ENCODE data around the gene UACA.
"Not testable (repeated sequence)": the region's sequence is repeated elsewhere in the genome, so short reads cannot be mapped to it uniquely, and the experiment has no call there.

The UACA gene

GRCh38 chr15:70618929-70619328, 144.4 kb downstream of the UACA start:
- Histone ChIP-seq H3K27me3 (replicated peaks in 2 of 5; ENCODE audit: control insufficient read depth in 4 of 5, insufficient read depth in 5 of 5, low read length in 4 of 5) (no peaks in the 10 kb centered on the region), H3K27ac (ENCODE audit: insufficient read depth in 1 of 2, low read depth in 1 of 2, low read length in 2 of 2, poor library complexity in 1 of 2, severe bottlenecking in 2 of 2) (no peak overlapping the region), H3K36me3 (ENCODE audit: control insufficient read depth in 4 of 4, insufficient read depth in 4 of 4, low read length in 3 of 4) (no peaks in the 10 kb centered on the region), H3K4me1 (ENCODE audit: control extremely low read depth in 1 of 4, control insufficient read depth in 4 of 4, insufficient read depth in 4 of 4, low read length in 3 of 4) (peaks cover 0 to 9% (median 0%) of the 10 kb centered on the region in 4 experiments), H3K9me3 (ENCODE audit: control extremely low read depth in 1 of 5, control insufficient read depth in 4 of 5, insufficient read depth in 2 of 5, low read depth in 1 of 5, low read length in 4 of 5) (peaks cover 0 to 16% (median 0%) of the 10 kb centered on the region in 5 experiments), H3K4me3 (ENCODE audit: control insufficient read depth in 1 of 7, extremely low read depth in 1 of 7, insufficient read depth in 4 of 7, low read depth in 2 of 7, low read length in 6 of 7) (no peak overlapping the region)
- no CpG with 5 or more reads among the region's 3 CpGs for WGBS (ENCODE audit: insufficient coverage)
- DNase-seq: peak in 2 of 3 donors; percentile 24 to 51
- ChIA-PET CTCF (no interaction called here), POLR2A (no interaction called here)

DNA sequence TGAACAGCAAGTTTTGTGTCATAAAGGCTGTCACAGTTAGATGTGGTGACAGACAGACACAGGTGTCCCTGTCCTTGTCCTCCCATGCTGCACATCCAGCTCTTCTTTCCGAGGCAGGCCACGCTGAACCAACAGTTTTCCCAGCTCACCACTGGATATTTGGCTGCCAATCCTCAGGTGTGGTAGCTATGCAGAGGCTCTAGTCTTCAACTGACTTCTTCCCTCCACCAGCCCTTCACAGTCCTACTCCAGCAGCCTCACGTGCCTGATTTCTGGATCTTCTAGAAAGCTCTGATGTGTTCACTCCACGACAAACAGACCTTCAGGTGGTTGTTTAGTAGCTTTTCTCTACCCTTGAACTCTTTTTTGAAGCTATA, 145.5 kb downstream of the UACA start:
- no peak overlapping the region for H3K27ac ChIP-seq (ENCODE audit: insufficient read depth in 1 of 2, low read depth in 1 of 2, low read length in 2 of 2, poor library complexity in 1 of 2, severe bottlenecking in 2 of 2)
- ChIA-PET POLR2A (no interaction called here), CTCF (interaction anchor here (0.5 kb wide), 1 partner anchor 525 kb away, joined by 4 read pairs; no protein-coding TSS in a partner anchor)
- 97% methylated on average over 4 of the region's 4 CpGs for WGBS (ENCODE audit: insufficient coverage)
- peaks cover 0 to 9% (median 0%) of the 10 kb centered on the region in 4 experiments for H3K4me1 ChIP-seq (ENCODE audit: control extremely low read depth in 1 of 4, control insufficient read depth in 4 of 4, insufficient read depth in 4 of 4, low read length in 3 of 4)
- DNase-seq: peak in 1 of 3 donors; percentile 24
- H3K27me3 ChIP-seq (replicated peaks in 2 of 5; ENCODE audit: control insufficient read depth in 4 of 5, insufficient read depth in 5 of 5, low read length in 4 of 5): no peaks in the 10 kb centered on the region
- no peak overlapping the region for H3K4me3 ChIP-seq (ENCODE audit: control insufficient read depth in 1 of 7, extremely low read depth in 1 of 7, insufficient read depth in 4 of 7, low read depth in 2 of 7, low read length in 6 of 7)
- peaks cover 0 to 12% (median 0%) of the 10 kb centered on the region in 5 experiments for H3K9me3 ChIP-seq (ENCODE audit: control extremely low read depth in 1 of 5, control insufficient read depth in 4 of 5, insufficient read depth in 2 of 5, low read depth in 1 of 5, low read length in 4 of 5)
- H3K36me3 ChIP-seq (ENCODE audit: control insufficient read depth in 4 of 4, insufficient read depth in 4 of 4, low read length in 3 of 4): no peaks in the 10 kb centered on the region

DNA sequence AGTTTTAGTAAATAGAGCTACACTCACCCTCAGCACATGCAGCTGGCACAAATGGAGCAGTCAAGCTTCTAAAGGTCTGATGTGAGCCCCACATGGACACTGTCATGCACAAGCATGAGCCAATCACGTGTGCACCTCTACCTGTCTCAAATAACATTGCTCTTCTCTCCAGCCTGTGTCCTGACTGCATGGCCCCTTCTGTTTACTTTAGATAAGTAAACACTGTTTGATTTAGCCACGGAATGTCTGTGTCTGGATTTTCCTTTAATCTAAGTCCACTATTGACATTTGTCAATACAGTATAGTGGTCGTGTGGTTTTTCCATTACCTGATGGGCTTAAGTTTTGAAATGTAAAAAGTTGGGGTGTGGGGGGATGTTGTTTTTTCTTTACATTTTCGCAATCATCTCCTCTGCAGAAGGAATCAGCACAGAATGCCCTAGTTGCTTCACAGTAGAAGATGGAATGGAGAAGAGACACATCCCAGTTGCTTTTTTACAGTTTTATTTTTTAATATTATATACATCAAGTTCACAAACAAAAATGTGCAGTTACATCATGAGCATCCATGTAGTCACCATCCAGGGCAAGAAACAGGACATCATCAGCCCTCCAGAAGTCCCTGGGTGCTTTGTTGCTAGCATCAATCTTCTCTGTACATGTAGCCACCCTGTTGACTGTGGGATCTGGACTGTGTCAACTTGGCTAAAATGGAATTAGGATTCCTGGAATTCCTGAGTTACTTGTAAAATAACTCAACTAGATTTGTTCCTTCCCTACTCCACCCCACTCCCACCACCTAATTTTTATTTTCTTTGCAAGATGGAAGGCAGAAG, 146.1 kb downstream of the UACA start:
- DNase-seq: no peak
- H3K27ac ChIP-seq (ENCODE audit: insufficient read depth in 1 of 2, low read depth in 1 of 2, low read length in 2 of 2, poor library complexity in 1 of 2, severe bottlenecking in 2 of 2): no peak overlapping the region
- no peak overlapping the region for H3K4me3 ChIP-seq (ENCODE audit: control insufficient read depth in 1 of 7, extremely low read depth in 1 of 7, insufficient read depth in 4 of 7, low read depth in 2 of 7, low read length in 6 of 7)
- H3K9me3 ChIP-seq (ENCODE audit: control extremely low read depth in 1 of 5, control insufficient read depth in 4 of 5, insufficient read depth in 2 of 5, low read depth in 1 of 5, low read length in 4 of 5): peaks cover 0 to 7% (median 0%) of the 10 kb centered on the region in 5 experiments
- 88% methylated on average over 1 of the region's 4 CpGs for WGBS (ENCODE audit: insufficient coverage)
- H3K36me3 ChIP-seq (ENCODE audit: control insufficient read depth in 4 of 4, insufficient read depth in 4 of 4, low read length in 3 of 4): no peaks in the 10 kb centered on the region
- POLR2A ChIA-PET: no interaction called here
- no peaks in the 10 kb centered on the region for H3K27me3 ChIP-seq (replicated peaks in 2 of 5; ENCODE audit: control insufficient read depth in 4 of 5, insufficient read depth in 5 of 5, low read length in 4 of 5)
- CTCF ChIA-PET: no interaction called here
- H3K4me1 ChIP-seq (ENCODE audit: control extremely low read depth in 1 of 4, control insufficient read depth in 4 of 4, insufficient read depth in 4 of 4, low read length in 3 of 4): peaks cover 0 to 9% (median 0%) of the 10 kb centered on the region in 4 experiments

GRCh38 chr15:70616311-70616756, 147.0 kb downstream of the UACA start:
- H3K9me3 ChIP-seq (ENCODE audit: control extremely low read depth in 1 of 5, control insufficient read depth in 4 of 5, insufficient read depth in 2 of 5, low read depth in 1 of 5, low read length in 4 of 5); H3K36me3 ChIP-seq (ENCODE audit: control insufficient read depth in 4 of 4, insufficient read depth in 4 of 4, low read length in 3 of 4); H3K27ac ChIP-seq (ENCODE audit: insufficient read depth in 1 of 2, low read depth in 1 of 2, low read length in 2 of 2, poor library complexity in 1 of 2, severe bottlenecking in 2 of 2); H3K4me1 ChIP-seq (ENCODE audit: control extremely low read depth in 1 of 4, control insufficient read depth in 4 of 4, insufficient read depth in 4 of 4, low read length in 3 of 4); DNase-seq; CTCF ChIA-PET; POLR2A ChIA-PET; H3K27me3 ChIP-seq (replicated peaks in 2 of 5; ENCODE audit: control insufficient read depth in 4 of 5, insufficient read depth in 5 of 5, low read length in 4 of 5); H3K4me3 ChIP-seq (ENCODE audit: control insufficient read depth in 1 of 7, extremely low read depth in 1 of 7, insufficient read depth in 4 of 7, low read depth in 2 of 7, low read length in 6 of 7): not testable (repeated sequence)
- 40% methylated on average over 1 of the region's 2 CpGs for WGBS (ENCODE audit: insufficient coverage)

DNA sequence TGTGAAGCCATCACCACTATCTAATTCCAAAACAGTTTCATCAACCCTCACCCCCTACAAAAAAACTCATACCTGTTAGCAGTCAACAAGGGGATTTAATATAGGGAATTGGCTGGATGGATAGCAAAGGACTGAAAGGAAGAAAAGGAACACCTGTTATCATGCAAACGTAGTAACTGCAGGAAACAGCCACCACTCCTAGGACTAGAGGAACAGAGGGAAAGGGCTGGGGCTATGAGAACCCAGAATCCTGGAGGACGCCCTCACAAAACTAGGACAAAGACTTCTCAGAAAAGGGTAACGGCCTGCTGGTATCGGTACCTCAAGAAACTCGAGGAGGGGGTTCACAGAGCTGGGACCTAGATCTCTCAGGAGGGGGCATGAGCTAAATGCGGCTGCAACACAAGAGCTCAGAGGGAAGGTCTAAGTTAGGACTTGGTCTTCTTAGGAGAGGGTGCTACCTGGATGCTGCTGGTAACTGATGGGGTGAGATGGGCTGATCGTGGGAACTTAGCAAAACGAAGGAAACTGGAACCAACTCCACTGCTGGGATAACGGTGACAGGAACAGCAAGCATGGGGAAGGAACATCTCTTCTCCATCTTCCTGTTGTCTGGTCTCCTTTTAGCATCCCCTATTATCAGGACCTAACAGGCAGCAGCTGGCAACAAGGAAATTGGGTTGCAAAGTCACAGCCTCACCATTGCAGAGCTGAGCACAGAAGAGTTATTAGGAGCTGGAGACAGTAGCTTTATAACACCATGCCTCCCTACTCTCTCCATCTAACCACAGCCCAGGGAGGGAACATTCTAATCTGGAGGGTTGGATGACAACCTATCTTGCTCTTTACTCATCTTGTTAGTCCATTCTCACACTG, 147.7 kb downstream of the UACA start:
- H3K36me3 ChIP-seq (ENCODE audit: control insufficient read depth in 4 of 4, insufficient read depth in 4 of 4, low read length in 3 of 4): no peaks in the 10 kb centered on the region
- ChIA-PET CTCF (no interaction called here), POLR2A (interaction anchor here (0.5 kb wide), 1 partner anchor 1359 kb away, joined by 3 read pairs; no protein-coding TSS in a partner anchor)
- 92% methylated on average over 8 of the region's 9 CpGs for WGBS (ENCODE audit: insufficient coverage)
- DNase-seq: no peak
- no peak overlapping the region for H3K4me3 ChIP-seq (ENCODE audit: control insufficient read depth in 1 of 7, extremely low read depth in 1 of 7, insufficient read depth in 4 of 7, low read depth in 2 of 7, low read length in 6 of 7)
- H3K9me3 ChIP-seq (ENCODE audit: control extremely low read depth in 1 of 5, control insufficient read depth in 4 of 5, insufficient read depth in 2 of 5, low read depth in 1 of 5, low read length in 4 of 5): peaks cover 0 to 7% (median 0%) of the 10 kb centered on the region in 5 experiments
- peaks cover 0 to 9% (median 0%) of the 10 kb centered on the region in 4 experiments for H3K4me1 ChIP-seq (ENCODE audit: control extremely low read depth in 1 of 4, control insufficient read depth in 4 of 4, insufficient read depth in 4 of 4, low read length in 3 of 4)
- no peak overlapping the region for H3K27ac ChIP-seq (ENCODE audit: insufficient read depth in 1 of 2, low read depth in 1 of 2, low read length in 2 of 2, poor library complexity in 1 of 2, severe bottlenecking in 2 of 2)
- H3K27me3 ChIP-seq (replicated peaks in 2 of 5; ENCODE audit: control insufficient read depth in 4 of 5, insufficient read depth in 5 of 5, low read length in 4 of 5): no peaks in the 10 kb centered on the region

DNA sequence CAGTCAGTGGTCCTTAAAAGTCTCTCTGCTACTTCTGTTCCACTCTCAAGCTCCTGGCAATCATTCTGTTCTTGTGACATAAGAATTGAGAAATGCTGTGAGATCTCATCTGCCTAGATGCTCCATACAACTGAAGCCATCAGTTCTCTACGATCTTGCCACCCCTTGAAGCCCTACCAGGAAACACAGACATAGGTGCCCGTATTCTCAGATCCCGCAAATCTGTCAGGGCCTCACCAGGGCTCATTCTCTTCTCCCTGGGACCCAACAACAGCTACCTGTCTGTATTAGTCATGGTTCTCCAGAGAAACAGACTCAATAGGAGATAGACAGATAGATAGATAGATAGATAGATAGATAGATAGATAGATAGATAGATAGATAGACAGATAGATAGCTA, 149.1 kb downstream of the UACA start:
- Histone ChIP-seq H3K36me3 (ENCODE audit: control insufficient read depth in 4 of 4, insufficient read depth in 4 of 4, low read length in 3 of 4) (no peaks in the 10 kb centered on the region), H3K4me1 (ENCODE audit: control extremely low read depth in 1 of 4, control insufficient read depth in 4 of 4, insufficient read depth in 4 of 4, low read length in 3 of 4) (peaks cover 0 to 9% (median 0%) of the 10 kb centered on the region in 4 experiments), H3K4me3 (ENCODE audit: control insufficient read depth in 1 of 7, extremely low read depth in 1 of 7, insufficient read depth in 4 of 7, low read depth in 2 of 7, low read length in 6 of 7) (no peak overlapping the region), H3K9me3 (ENCODE audit: control extremely low read depth in 1 of 5, control insufficient read depth in 4 of 5, insufficient read depth in 2 of 5, low read depth in 1 of 5, low read length in 4 of 5) (peaks cover 0 to 7% (median 0%) of the 10 kb centered on the region in 5 experiments), H3K27ac (ENCODE audit: insufficient read depth in 1 of 2, low read depth in 1 of 2, low read length in 2 of 2, poor library complexity in 1 of 2, severe bottlenecking in 2 of 2) (no peak overlapping the region), H3K27me3 (replicated peaks in 2 of 5; ENCODE audit: control insufficient read depth in 4 of 5, insufficient read depth in 5 of 5, low read length in 4 of 5) (no peaks in the 10 kb centered on the region)
- WGBS (ENCODE audit: insufficient coverage): 100% methylated on average over 1 of the region's 3 CpGs
- ChIA-PET POLR2A (no interaction called here), CTCF (interaction anchor here (1.8 kb wide), 1 partner anchor 11 kb away, joined by 5 read pairs; no protein-coding TSS in a partner anchor)
- DNase-seq: no peak

Data from common myeloid progenitor, CD34-positive (primary cell).